HepG2 (cell line): ENCODE measurements around the gene TNFSF11. TPM values are rescaled to one million over a fixed set of nuclear protein-coding genes. Genes with fewer than 3 reads are reported as not detected.

Source experiments
- ATAC-seq: fragments of 200-7000 bp; cut with Tn5 transposase; 3 replicates; pipeline ENCODE4 v1.9.1; 2020; ENCODE audit warnings: mild to moderate bottlenecking, moderate library complexity
- BruUV-seq: library from RNA; stranded (reverse); fragments of 400-500 nt; replicated peaks from 2 replicates; lab custom pipeline; 2021; lab: Mats Ljungman, UMichigan
- CTCF ChIA-PET: fragments of 300-600 bp; formaldehyde crosslinking; extraction: SDS; loops from one replicate; lab custom pipeline; 2021; ENCODE audit warnings: low total read pairs, inconsistent platforms, low intra/inter-chr PET ratio; lab: Yijun Ruan, JAX
- POLR2A ChIA-PET: fragments of 350-600 bp; sonication (Branson Sonifier 250); formaldehyde crosslinking; loops from one replicate; lab custom pipeline; 2020; ENCODE audit warnings: antibody characterized with exemption, inconsistent platforms; lab: Yijun Ruan, JAX
- DNase-seq: peaks from one replicate; pipeline ENCODE4 v3.0.0-alpha.2; 2015; ENCODE audit warnings: low spot score
- FAIRE-seq: peaks from 3 replicates; lab custom pipeline; 2011; peaks lifted over from hg19 to GRCh38; lab: Jason Lieb, UNC
- H2AFZ ChIP-seq: one replicate; pipeline ENCODE4 v1.6.1; 2011; ENCODE audit warnings: low read length, inconsistent platforms
- H3K27ac ChIP-seq: fragments of 300-600 bp; 3 replicates; pipeline ENCODE4 v1.8.0; 2011; ENCODE audit warnings: mixed run types, mild to moderate bottlenecking, mixed read lengths, low read length, inconsistent platforms; ENCODE audit not compliant: insufficient read depth; ENCODE audit errors: extremely low read length
- H3K27me3 ChIP-seq, 2 experiments: fragments of 200-600 bp in 1 of 2; 2 replicates in 1 of 2; 3 replicates in 1 of 2; pipeline versions ENCODE4 v1.6.0 to v1.8.0; 2011; ENCODE audit warnings: low read length in 2 of 2, mild to moderate bottlenecking in 2 of 2, moderate library complexity in 2 of 2, inconsistent platforms in 1 of 2; ENCODE audit not compliant: insufficient read depth in 2 of 2, control insufficient read depth in 1 of 2
- H3K36me3 ChIP-seq, 2 experiments: fragments of 200-600 bp in 1 of 2; replicated peaks in 1 of 2; 2 replicates in 1 of 2; 3 replicates in 1 of 2; pipeline versions ENCODE4 v1.5.1 to v1.8.0; 2011; ENCODE audit warnings: low read length in 2 of 2, inconsistent platforms in 1 of 2; ENCODE audit not compliant: insufficient read depth in 2 of 2, control insufficient read depth in 1 of 2
- H3K4me1 ChIP-seq: 2 replicates; pipeline ENCODE4 v1.5.1; 2012; ENCODE audit warnings: low read length, inconsistent platforms; ENCODE audit not compliant: insufficient read depth
- H3K4me2 ChIP-seq: 2 replicates; pipeline ENCODE4 v1.6.0; 2011; ENCODE audit warnings: low read depth, low read length, inconsistent platforms
- H3K4me3 ChIP-seq, 3 experiments: fragments of 200-600 bp in 1 of 3; sonication (generic), shearing (Covaris generic) in 1 of 3; replicated peaks in 1 of 3; 2 replicates each; pipeline ENCODE4 v1.5.1; 2011 to 2016; ENCODE audit warnings: low read length in 3 of 3, inconsistent platforms in 2 of 3, low read depth in 2 of 3, mild to moderate bottlenecking in 2 of 3, control low read depth in 1 of 3, mixed read lengths in 1 of 3; ENCODE audit not compliant: insufficient read depth in 1 of 3
- H3K79me2 ChIP-seq: one replicate; pipeline ENCODE4 v1.6.1; 2011; ENCODE audit warnings: low read length, inconsistent platforms; ENCODE audit not compliant: insufficient read depth
- H3K9ac ChIP-seq: 2 replicates; pipeline ENCODE4 v1.6.0; 2011; ENCODE audit warnings: mild to moderate bottlenecking, low read depth, low read length, inconsistent platforms; ENCODE audit not compliant: insufficient read depth
- H3K9me3 ChIP-seq: 2 replicates; pipeline ENCODE4 v1.5.1; 2012; ENCODE audit warnings: mild to moderate bottlenecking, low read length
- H4K20me1 ChIP-seq: 2 replicates; pipeline ENCODE4 v1.6.0; 2011; ENCODE audit warnings: inconsistent platforms, mild to moderate bottlenecking, low read length, moderate library complexity; ENCODE audit not compliant: insufficient read depth
- ATRX ChIP-seq: sonication (generic); formaldehyde crosslinking; IDR thresholded peaks from 2 replicates; pipeline ENCODE4 v1.4.0; 2020; ENCODE audit warnings: missing genetic modification reagents, borderline replicate concordance
- EHMT2 ChIP-seq: fragments of 200-600 bp; sonication (generic); IDR thresholded peaks from 2 replicates; pipeline ENCODE4 v1.7.0; 2017; ENCODE audit warnings: antibody characterized with exemption, low read depth, low read length, borderline replicate concordance
- KLF15 ChIP-seq: sonication (generic); formaldehyde crosslinking; IDR thresholded peaks from 2 replicates; pipeline ENCODE4 v1.8.1; 2023; ENCODE audit warnings: borderline replicate concordance, mild to moderate bottlenecking, inconsistent platforms, missing genetic modification reagents, mixed read lengths
- MAFK ChIP-seq, 2 experiments: IDR thresholded peaks in 1 of 2; conservative IDR thresholded peaks in 1 of 2; 2 replicates each; pipeline ENCODE4 v1.6.1; 2011; ENCODE audit warnings: improper control_type of control experiment in 2 of 2, low read length in 2 of 2
- REPIN1 ChIP-seq: sonication (generic); formaldehyde crosslinking; IDR thresholded peaks from 2 replicates; pipeline ENCODE4 v1.8.0; 2022; ENCODE audit warnings: missing genetic modification reagents, low read depth, mild to moderate bottlenecking, borderline replicate concordance
- TBP ChIP-seq: sonication (generic); formaldehyde crosslinking; IDR thresholded peaks from 2 replicates; pipeline ENCODE4 v1.5.0; 2020; ENCODE audit warnings: missing genetic modification reagents
- ZNF331 ChIP-seq: sonication (generic); formaldehyde crosslinking; IDR thresholded peaks from 2 replicates; pipeline ENCODE4 v1.4.0; 2020; ENCODE audit warnings: missing genetic modification reagents
- ZNF703 ChIP-seq: sonication (generic); formaldehyde crosslinking; IDR thresholded peaks from 2 replicates; pipeline ENCODE4 v1.5.1; 2020; ENCODE audit warnings: missing genetic modification reagents, mild to moderate bottlenecking, moderate library complexity, borderline replicate concordance
- ZSCAN21 ChIP-seq: sonication (generic); formaldehyde crosslinking; IDR thresholded peaks from 2 replicates; pipeline ENCODE4 v1.8.0; 2022; ENCODE audit warnings: mild to moderate bottlenecking, missing genetic modification reagents, moderate library complexity, borderline replicate concordance
- WGBS: methylation state at CpG from one replicate; pipeline ENCODE4 v1.1.6; 2017; ENCODE audit warnings: low lambda C conversion rate; 5-methylcytosine and 5-hydroxymethylcytosine counted together
- in situ Hi-C: cut with HindIII; loops from 2 replicates; pipeline ENCODE4 v1.10.0; 2017; ENCODE audit warnings: low pct_unique_long_range_greater_than_20kb; ENCODE audit not compliant: extremely low pct_ligation_motif_present
- intact Hi-C: fragments of 100-400 bp; cut with micrococcal nuclease; formaldehyde crosslinking; loops from one replicate; pipeline ENCODE4 v1.10.0; 2022; ENCODE audit not compliant: unreplicated experiment
- polyA plus RNA-seq, 8 experiments: library from polyadenylated mRNA; depleted of rRNA in 3 of 8; stranded (reverse) in 7 of 8; unstranded in 1 of 8; fragments of >200 nt; fragmentation: Illumina TruSeq in 4 of 8; extraction: Trizol in 4 of 8; gene quantifications; 2 replicates each; pipeline versions ENCODE4 v1.2.1 to v1.2.3, GENCODE V29; 2011 to 2016; ENCODE audit warnings: low read depth in 4 of 8, missing spikeins in 1 of 8, mixed read lengths in 1 of 8; ENCODE audit not compliant: insufficient read depth in 1 of 8
- total RNA-seq, 5 experiments: library from RNA; depleted of rRNA; stranded (reverse); fragments of >200 nt; fragmentation: Illumina TruSeq; extraction: Trizol; gene quantifications; 2 replicates each; pipeline ENCODE4 v1.2.3, GENCODE V29; 2016; ENCODE audit warnings: low read depth in 1 of 5
- TF ChIP-seq, protein P1 (sequence below): sonication (generic); formaldehyde crosslinking; IDR thresholded peaks from 2 replicates; pipeline ENCODE4 v1.5.0; 2020; ENCODE audit warnings: missing genetic modification reagents

The TNFSF11 gene
- total and polyA plus RNA-seq, 2 of the 13 experiments (the other 11 are each of a cell fraction or from before 2014, with no cell fraction given) = 0.03 TPM; not detected in 1

DNA sequence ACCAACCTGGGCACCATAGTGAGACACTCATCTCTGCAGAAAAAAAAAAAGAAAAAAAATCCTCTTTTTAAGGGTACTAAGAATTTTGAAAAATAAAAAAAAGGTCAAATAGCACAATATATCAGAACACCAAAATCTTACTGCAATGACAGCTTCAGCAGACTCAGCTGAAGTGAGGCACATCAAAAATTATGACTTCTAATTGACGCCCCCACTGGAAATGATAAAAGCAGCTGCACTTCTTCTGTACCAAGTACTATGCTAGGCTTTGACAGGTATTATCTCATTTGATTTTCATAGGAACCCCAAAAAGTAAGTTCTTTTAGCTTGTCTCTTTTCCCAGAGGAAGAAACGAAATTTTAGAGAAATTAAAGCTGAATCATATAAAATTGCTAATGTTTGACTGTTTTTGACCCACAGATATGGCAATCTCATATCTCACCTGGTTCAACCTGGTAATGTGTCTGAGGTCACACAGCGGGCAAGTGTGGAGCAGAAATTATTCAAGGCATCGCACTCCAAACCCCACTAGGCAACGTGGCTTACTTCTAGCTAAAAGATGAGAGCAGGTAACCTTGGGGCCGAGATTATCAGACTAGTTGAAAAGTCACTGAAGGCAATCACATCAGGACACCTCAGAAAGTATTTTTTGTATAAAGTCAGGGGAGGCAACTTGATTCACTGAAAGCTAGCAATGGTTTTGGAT, 78.1 kb downstream of the TNFSF11 start:
- no peaks in the 10 kb centered on the region for H3K79me2 ChIP-seq
- FAIRE-seq (no peak), DNase-seq (no peak), ATAC-seq (no peak)
- H3K4me3 ChIP-seq = no peak overlapping the region
- TF ChIP-seq KLF15 (no peak), EHMT2 (no peak), ZNF331 (CRISPR knock-in tag) (no peak), TBP (no peak), ZSCAN21 (CRISPR knock-in tag) (no peak), ZNF703 (no peak), REPIN1 (CRISPR knock-in tag) (no peak), MAFK (conservative IDR thresholded peaks at IDR 0.05 in 1 of 2, IDR thresholded peaks at IDR 0.05 in 1 of 2; ENCODE audit: low read length in 2 of 2) (no peak), ATRX (CRISPR knock-in tag) (no peak)
- TF ChIP-seq, protein P1, sequence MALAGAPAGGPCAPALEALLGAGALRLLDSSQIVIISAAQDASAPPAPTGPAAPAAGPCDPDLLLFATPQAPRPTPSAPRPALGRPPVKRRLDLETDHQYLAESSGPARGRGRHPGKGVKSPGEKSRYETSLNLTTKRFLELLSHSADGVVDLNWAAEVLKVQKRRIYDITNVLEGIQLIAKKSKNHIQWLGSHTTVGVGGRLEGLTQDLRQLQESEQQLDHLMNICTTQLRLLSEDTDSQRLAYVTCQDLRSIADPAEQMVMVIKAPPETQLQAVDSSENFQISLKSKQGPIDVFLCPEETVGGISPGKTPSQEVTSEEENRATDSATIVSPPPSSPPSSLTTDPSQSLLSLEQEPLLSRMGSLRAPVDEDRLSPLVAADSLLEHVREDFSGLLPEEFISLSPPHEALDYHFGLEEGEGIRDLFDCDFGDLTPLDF = no peak
- H3K27me3 ChIP-seq = no peaks in the 10 kb centered on the region
- H2AFZ ChIP-seq = no peak overlapping the region
- in situ Hi-C loops (no loop called here), intact Hi-C loops (no loop called here)
- H3K4me1 ChIP-seq = no peaks in the 10 kb centered on the region
- H3K4me2 ChIP-seq = no peak overlapping the region
- H4K20me1 ChIP-seq = no peaks in the 10 kb centered on the region
- ChIA-PET POLR2A (no interaction called here), CTCF (no interaction called here)
- H3K36me3 ChIP-seq = no peaks in the 10 kb centered on the region
- WGBS = 5% methylated on average over 6 of the region's 6 CpGs
- H3K27ac ChIP-seq = no peak overlapping the region
- H3K9me3 ChIP-seq = peaks cover 7% of the 10 kb centered on the region; the same call in 1 of the 2 replicates
- no peak overlapping the region for H3K9ac ChIP-seq
- BruUV-seq = no TSS peak
